ENCODE data around the gene INS. TPM values are rescaled to one million over a fixed set of nuclear protein-coding genes. Genes with fewer than 3 reads are reported as not detected.

INS gene
- polyA plus RNA-seq (2013, experiment 1 of 2): not detected
- not detected for polyA plus RNA-seq (2013, experiment 2 of 2)

DNA sequence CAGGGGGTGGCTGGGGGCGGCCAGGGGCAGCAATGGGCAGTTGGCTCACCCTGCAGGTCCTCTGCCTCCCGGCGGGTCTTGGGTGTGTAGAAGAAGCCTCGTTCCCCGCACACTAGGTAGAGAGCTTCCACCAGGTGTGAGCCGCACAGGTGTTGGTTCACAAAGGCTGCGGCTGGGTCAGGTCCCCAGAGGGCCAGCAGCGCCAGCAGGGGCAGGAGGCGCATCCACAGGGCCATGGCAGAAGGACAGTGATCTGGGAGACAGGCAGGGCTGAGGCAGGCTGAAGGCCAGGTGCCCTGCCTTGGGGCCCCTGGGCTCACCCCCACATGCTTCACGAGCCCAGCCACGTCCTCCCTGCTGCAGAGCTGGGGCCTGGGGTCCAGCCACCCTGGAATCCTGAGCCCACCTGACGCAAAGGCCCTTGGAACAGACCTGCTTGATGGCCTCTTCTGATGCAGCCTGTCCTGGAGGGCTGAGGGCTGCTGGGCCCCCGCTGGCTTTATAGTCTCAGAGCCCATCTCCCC lies at the start of gene INS:
Gene INS (minus strand): TSS at position 474 of the 524 bp plus-strand sequence. CDS start 238 bp downstream, at position 236.
- Histone ChIP-seq H3K27ac (ENCODE audit: low read depth, low read length) (no peak within 1 kb of the TSS), H3K9ac (ENCODE audit: low read depth, low read length) (no peak within 1 kb of the TSS), H3K9me3 (ENCODE audit: insufficient read depth, low read depth, low read length) (no peaks in the 10 kb centered on the region), H3K4me3 (ENCODE audit: low read length) (no peak within 1 kb of the TSS), H3K4me1 (ENCODE audit: insufficient read depth, low read length) (no peaks in the 10 kb centered on the region), H3K27me3 (ENCODE audit: insufficient read depth, low read length) (no peaks in the 10 kb centered on the region), H3K36me3 (ENCODE audit: insufficient read depth, low read length) (no peaks in the 10 kb centered on the region)
- WGBS: 90% methylated on average over 13 of the region's 13 CpGs

DNA sequence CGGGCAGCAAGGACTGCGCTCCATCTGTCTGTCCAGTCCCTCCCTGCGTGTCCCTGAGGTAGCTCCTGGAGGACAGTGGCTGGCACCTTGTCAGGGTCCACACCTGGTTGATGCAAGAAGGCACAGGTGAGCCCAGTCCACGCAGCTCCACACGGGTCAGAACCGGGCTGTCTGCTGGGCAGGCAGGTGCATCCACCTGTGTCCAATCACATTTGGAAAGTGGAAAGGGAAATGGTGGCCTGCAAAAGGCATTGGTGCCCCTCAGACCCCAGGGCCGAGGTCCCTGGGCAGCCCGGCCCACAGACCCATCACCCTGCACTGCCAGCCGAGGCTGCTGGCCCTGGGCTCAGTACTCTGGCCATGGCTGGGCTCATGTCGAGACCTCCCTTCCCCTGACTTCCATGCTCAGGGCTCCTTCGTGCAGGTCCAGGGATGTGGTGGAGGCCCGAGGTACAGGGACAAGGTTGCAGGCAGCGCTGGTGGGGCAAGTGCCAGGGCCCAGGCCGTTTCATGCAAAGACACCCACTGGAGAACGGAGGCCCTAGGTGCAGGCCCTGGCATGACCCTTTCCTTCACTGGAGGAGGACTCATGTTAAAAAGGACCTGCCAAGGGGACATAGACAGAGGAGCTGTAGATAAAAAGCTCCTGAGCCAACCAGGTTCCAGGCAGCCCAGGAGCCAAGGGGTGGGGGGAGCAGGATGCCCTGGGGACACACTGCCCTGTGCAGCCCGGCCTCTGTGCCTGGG lies 49.5 kb upstream of the INS start:
- Histone ChIP-seq H3K36me3 (ENCODE audit: insufficient read depth, low read length) (no peaks in the 10 kb centered on the region), H3K27ac (ENCODE audit: low read depth, low read length) (no peak overlapping the region), H3K9me3 (ENCODE audit: insufficient read depth, low read depth, low read length) (no peaks in the 10 kb centered on the region), H3K9ac (ENCODE audit: low read depth, low read length) (no peak overlapping the region), H3K4me1 (ENCODE audit: insufficient read depth, low read length) (peaks cover 7% of the 10 kb centered on the region), H3K4me3 (ENCODE audit: low read length) (no peak overlapping the region), H3K27me3 (ENCODE audit: insufficient read depth, low read length) (no peaks in the 10 kb centered on the region)
- WGBS: 90% methylated on average over 16 of the region's 16 CpGs

DNA sequence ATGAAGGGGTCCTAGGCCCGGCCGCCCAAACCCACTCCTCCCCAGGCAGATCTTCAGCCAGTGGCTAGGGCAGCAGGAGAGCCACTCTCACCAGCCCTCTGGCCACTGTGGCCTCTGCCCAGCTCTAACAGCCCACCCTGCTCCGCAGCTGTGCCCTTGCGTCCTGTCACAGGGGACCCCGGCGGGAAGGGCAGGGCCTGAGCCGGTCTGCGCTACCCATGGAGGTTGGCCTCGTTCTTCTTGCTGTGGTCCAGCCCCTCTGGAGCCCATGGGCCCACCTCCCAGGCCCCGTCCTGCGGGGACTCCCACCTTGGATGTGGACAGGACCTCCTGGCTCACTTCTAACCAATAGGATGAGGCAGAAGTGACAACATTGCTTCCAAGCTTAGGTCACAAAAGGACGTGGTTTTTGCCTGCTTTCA lies 48.9 kb upstream of the INS start:
- no peak overlapping the region for H3K27ac ChIP-seq (ENCODE audit: low read depth, low read length)
- H3K9me3 ChIP-seq (ENCODE audit: insufficient read depth, low read depth, low read length): no peaks in the 10 kb centered on the region
- peaks cover 7% of the 10 kb centered on the region for H3K4me1 ChIP-seq (ENCODE audit: insufficient read depth, low read length)
- H3K4me3 ChIP-seq (ENCODE audit: low read length): no peak overlapping the region
- H3K27me3 ChIP-seq (ENCODE audit: insufficient read depth, low read length): no peaks in the 10 kb centered on the region
- H3K36me3 ChIP-seq (ENCODE audit: insufficient read depth, low read length): no peaks in the 10 kb centered on the region
- WGBS: 90% methylated on average over 12 of the region's 12 CpGs
- no peak overlapping the region for H3K9ac ChIP-seq (ENCODE audit: low read depth, low read length)

DNA sequence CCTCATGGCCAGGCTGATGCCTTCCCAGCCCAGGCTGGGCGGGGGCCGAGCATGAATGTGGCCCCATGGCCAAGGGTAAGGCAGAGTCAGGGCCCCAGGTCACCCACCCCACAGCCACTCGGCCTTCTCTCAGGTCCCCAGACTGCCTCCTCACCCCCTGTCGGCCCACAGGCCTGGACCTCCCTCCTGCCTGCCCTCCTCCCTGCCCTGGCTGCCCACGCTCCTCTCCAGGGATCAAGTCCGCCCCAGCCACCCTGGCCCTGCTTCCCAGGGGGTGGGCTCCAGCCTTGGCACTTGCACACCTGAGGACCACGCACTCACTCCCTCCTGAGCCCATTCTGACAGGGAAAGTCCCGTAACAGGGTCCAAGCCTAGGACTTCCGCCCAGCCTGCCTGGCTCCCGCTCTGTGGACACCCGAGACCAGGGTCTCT lies 48.4 kb upstream of the INS start:
- WGBS: 92% methylated on average over 11 of the region's 11 CpGs
- H3K27ac ChIP-seq (ENCODE audit: low read depth, low read length): no peak overlapping the region
- no peak overlapping the region for H3K9ac ChIP-seq (ENCODE audit: low read depth, low read length)
- no peaks in the 10 kb centered on the region for H3K36me3 ChIP-seq (ENCODE audit: insufficient read depth, low read length)
- H3K4me1 ChIP-seq (ENCODE audit: insufficient read depth, low read length): peaks cover 7% of the 10 kb centered on the region
- H3K27me3 ChIP-seq (ENCODE audit: insufficient read depth, low read length): no peaks in the 10 kb centered on the region
- no peaks in the 10 kb centered on the region for H3K9me3 ChIP-seq (ENCODE audit: insufficient read depth, low read depth, low read length)
- no peak overlapping the region for H3K4me3 ChIP-seq (ENCODE audit: low read length)

DNA sequence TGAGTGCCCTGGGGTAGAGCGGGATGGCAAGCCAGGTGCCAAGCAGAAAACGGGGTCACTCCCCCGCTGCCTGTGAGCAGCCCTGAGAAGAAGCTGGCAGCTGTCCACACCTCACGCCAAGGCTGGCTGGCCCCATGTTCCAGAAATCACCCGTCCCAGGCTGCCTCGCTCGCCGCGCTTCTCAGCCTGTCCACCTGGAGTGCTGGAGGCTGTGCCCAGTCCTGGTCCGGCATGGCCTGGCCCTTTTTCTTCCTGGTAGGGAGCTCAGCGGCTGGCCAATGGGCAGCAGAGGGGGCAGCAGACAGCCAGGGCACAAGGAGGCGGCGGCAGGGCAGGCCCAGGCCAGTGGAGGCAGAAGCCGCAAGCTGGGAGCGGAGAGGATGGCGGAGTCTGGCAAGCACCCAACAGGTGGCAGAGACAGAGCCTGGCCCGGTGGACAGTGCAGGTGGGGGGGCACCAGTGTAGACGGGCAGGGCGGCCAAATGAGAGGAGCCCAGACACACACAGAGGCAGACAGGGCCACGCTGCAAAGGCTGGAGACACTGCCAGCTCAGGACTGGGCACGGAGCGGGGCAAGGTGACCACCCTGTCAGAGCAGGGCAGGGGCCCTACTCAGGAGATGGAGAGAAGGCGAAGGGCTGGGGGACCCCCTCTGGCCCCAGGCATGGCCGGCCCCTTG lies 47.8 kb upstream of the INS start:
- Histone ChIP-seq H3K36me3 (ENCODE audit: insufficient read depth, low read length) (no peaks in the 10 kb centered on the region), H3K27me3 (ENCODE audit: insufficient read depth, low read length) (no peaks in the 10 kb centered on the region), H3K27ac (ENCODE audit: low read depth, low read length) (no peak overlapping the region), H3K4me3 (ENCODE audit: low read length) (no peak overlapping the region), H3K9me3 (ENCODE audit: insufficient read depth, low read depth, low read length) (no peaks in the 10 kb centered on the region), H3K4me1 (ENCODE audit: insufficient read depth, low read length) (peaks cover 7% of the 10 kb centered on the region), H3K9ac (ENCODE audit: low read depth, low read length) (no peak overlapping the region)
- 93% methylated on average over 24 of the region's 24 CpGs for WGBS

DNA sequence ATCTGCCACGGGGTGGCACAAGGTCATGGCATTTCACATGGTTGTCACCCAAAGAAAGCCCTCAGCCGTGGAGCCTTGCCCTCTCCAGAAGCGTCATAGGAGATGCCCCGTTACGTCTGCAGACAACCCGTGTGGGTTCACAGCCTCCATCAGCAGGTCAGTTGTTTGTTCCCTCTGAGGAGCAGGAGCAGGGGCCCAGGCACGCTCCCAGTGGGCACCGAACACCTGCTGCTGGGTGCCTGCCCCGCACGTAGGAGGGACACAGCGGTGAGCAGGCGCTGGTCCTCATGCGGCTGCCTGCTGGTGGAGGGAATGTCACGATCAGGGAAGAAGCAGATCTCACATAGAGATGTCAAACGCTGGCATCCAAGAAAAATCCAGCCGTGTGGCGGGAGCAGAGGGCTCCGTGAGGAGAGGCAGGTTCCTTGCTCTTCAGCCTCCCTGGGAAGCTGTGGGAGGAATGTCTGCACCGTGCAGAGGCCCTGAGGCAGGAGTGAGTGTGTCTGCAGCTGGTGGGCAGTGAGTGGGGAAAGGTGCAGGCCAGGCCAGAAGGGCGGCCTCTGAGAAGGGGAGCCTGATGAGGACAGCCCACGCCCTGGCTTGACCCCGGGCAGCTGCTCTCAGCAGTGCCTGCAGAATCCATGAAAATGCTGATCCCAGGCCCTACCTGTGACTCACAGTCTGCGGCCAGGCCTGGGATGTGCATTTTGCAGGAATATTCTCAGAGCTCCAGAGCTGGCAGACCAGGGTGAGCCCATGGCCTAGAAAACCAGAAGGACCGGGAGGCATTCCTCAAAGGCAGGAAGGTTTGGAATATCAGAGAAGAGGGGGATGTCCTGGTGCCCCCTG lies 47.0 kb upstream of the INS start:
- Histone ChIP-seq H3K4me1 (ENCODE audit: insufficient read depth, low read length) (peaks cover 4% of the 10 kb centered on the region), H3K27ac (ENCODE audit: low read depth, low read length) (no peak overlapping the region), H3K9ac (ENCODE audit: low read depth, low read length) (no peak overlapping the region), H3K9me3 (ENCODE audit: insufficient read depth, low read depth, low read length) (no peaks in the 10 kb centered on the region), H3K27me3 (ENCODE audit: insufficient read depth, low read length) (no peaks in the 10 kb centered on the region), H3K36me3 (ENCODE audit: insufficient read depth, low read length) (no peaks in the 10 kb centered on the region), H3K4me3 (ENCODE audit: low read length) (no peak overlapping the region)
- WGBS: 81% methylated on average over 24 of the region's 24 CpGs

DNA sequence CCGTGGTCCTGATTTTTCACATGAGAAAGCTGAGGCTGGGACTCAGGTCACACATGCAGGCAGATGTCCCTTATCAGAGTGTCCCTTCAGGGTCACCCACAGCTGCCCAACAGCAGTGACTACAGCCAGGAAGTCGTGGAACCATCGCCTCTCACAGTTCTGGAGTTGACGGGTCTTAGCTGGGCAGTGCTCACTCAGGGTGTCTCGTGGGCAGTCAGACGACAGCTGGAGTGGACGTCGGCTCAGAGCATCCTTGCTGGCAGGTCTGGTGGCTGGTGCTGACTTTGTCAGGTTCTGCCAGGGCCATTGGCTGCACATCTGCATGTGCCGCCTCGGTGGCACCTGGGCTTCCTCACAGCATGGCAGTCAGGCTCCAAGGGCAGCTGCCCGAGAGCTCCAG lies 46.2 kb upstream of the INS start:
- 92% methylated on average over 11 of the region's 11 CpGs for WGBS
- Histone ChIP-seq H3K4me3 (ENCODE audit: low read length) (no peak overlapping the region), H3K9ac (ENCODE audit: low read depth, low read length) (no peak overlapping the region), H3K27me3 (ENCODE audit: insufficient read depth, low read length) (no peaks in the 10 kb centered on the region), H3K9me3 (ENCODE audit: insufficient read depth, low read depth, low read length) (no peaks in the 10 kb centered on the region), H3K4me1 (ENCODE audit: insufficient read depth, low read length) (no peaks in the 10 kb centered on the region), H3K27ac (ENCODE audit: low read depth, low read length) (no peak overlapping the region), H3K36me3 (ENCODE audit: insufficient read depth, low read length) (no peaks in the 10 kb centered on the region)

DNA sequence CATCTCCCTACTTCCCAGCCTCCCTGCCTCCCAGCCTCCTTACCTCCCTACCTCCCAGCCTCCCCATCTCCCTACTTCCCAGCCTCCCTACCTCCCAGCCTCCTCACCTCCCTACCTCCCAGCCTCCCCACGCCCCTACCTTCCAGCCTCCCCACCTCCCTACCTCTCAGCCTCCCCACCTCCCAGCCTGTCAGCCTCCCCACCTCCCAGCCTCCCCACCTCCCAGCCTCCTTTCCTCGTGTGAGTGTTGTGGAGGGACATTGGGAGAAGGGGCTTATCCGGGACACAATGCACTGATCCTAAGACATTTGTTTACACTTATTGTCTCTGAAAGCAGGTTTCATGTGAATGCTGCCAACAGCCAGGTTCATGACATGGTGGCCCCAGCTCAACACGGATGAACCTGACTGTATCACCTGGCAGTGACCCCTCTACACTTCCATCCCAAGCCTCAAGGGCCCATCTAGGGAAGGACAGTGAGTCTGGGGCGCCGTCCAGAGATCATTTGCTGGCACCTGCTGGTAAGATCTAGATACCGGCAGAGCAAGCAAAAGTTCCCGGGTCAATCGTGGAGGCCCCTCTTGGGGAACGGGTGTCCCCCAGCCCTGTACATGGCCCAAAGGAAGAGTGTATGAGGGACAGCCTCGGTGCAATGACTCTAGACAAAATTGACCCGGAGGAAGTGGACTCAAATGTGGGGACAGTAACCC lies 45.1 kb upstream of the INS start:
- Histone ChIP-seq H3K9me3 (ENCODE audit: insufficient read depth, low read depth, low read length) (no peaks in the 10 kb centered on the region), H3K4me1 (ENCODE audit: insufficient read depth, low read length) (no peaks in the 10 kb centered on the region), H3K27me3 (ENCODE audit: insufficient read depth, low read length) (no peaks in the 10 kb centered on the region), H3K36me3 (ENCODE audit: insufficient read depth, low read length) (no peaks in the 10 kb centered on the region), H3K27ac (ENCODE audit: low read depth, low read length) (no peak overlapping the region), H3K4me3 (ENCODE audit: low read length) (no peak overlapping the region), H3K9ac (ENCODE audit: low read depth, low read length) (no peak overlapping the region)
- WGBS: 89% methylated on average over 11 of the region's 12 CpGs

DNA sequence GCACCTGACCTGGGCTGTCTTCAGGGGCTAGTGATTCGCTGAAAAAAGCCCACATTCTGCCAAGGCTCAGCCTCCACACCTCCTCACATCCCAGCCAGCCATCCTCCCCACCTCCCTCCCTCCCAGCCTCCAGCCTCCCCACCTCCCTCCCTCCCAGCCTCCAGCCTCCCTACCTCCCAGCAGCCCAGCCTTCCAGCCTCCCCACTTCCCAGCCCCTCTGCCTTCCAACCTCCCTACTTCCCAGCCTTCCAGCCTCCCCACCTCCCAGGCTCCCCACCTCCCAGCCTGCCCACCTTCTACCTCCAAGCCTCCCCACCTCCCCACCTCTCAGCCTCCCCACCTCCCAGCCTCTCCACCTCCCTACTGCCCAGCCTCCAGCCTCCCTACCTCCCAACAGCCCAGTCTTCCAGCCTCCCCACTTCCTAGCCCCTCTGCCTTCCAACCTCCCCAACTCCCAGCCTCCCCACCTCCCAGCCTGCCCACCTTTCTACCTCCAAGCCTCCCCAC lies 44.3 kb upstream of the INS start:
- no peak overlapping the region for H3K4me3 ChIP-seq (ENCODE audit: low read length)
- H3K9me3 ChIP-seq (ENCODE audit: insufficient read depth, low read depth, low read length): no peaks in the 10 kb centered on the region
- 94% methylated on average over 1 of the region's 1 CpG for WGBS
- no peak overlapping the region for H3K27ac ChIP-seq (ENCODE audit: low read depth, low read length)
- H3K9ac ChIP-seq (ENCODE audit: low read depth, low read length): no peak overlapping the region
- no peaks in the 10 kb centered on the region for H3K27me3 ChIP-seq (ENCODE audit: insufficient read depth, low read length)
- H3K4me1 ChIP-seq (ENCODE audit: insufficient read depth, low read length): no peaks in the 10 kb centered on the region
- no peaks in the 10 kb centered on the region for H3K36me3 ChIP-seq (ENCODE audit: insufficient read depth, low read length)

DNA sequence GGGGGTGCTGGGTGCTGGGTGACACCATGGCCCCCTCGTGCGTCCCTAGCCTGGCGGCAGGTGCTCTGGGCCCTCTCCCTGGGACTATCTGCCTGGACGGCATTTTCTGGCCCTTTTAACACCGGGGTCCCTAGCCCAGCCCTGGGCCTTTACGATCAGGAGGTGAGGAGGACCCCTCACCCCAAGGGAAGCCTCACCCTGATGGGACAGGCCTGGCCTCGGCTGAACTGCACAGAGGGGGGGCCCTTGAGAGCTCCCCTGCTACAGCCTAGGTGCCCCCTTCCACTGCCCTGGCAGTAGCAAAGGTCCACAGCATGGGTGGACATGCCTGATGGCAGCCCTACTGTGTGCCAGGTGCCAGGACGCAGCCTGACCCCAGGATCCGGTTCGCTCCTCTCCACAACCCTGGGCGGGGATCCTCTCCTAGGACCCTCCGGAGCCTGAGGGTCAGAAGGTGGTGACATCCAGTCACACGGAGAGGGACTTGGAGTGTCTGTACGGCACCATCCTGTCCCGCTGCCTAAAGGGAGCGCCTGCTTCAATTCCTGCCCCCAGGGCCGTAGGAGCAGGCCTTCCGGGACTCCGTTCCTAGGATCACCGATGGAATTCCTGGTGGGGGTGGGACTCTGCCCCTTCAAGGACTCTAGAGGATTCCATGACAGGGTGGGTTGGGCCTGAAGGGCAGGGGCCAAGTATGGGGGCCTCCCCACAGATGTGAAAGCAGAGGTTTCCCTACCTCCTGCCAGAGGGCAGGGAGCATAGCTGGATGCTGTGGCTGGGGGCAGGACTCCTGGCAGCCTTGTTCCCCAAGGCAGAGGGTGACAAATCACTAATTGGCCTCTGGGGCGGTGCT lies 43.6 kb upstream of the INS start:
- WGBS: 85% methylated on average over 21 of the region's 21 CpGs
- H3K27ac ChIP-seq (ENCODE audit: low read depth, low read length): no peak overlapping the region

More for the DNA sequence above, 43.6 kb upstream of the INS start:
- Histone ChIP-seq H3K4me3 (ENCODE audit: low read length) (no peak overlapping the region), H3K27me3 (ENCODE audit: insufficient read depth, low read length) (no peaks in the 10 kb centered on the region), H3K9ac (ENCODE audit: low read depth, low read length) (no peak overlapping the region), H3K36me3 (ENCODE audit: insufficient read depth, low read length) (no peaks in the 10 kb centered on the region), H3K4me1 (ENCODE audit: insufficient read depth, low read length) (no peaks in the 10 kb centered on the region), H3K9me3 (ENCODE audit: insufficient read depth, low read depth, low read length) (no peaks in the 10 kb centered on the region)
